ENCODE data around the gene CYS1.

DNA sequence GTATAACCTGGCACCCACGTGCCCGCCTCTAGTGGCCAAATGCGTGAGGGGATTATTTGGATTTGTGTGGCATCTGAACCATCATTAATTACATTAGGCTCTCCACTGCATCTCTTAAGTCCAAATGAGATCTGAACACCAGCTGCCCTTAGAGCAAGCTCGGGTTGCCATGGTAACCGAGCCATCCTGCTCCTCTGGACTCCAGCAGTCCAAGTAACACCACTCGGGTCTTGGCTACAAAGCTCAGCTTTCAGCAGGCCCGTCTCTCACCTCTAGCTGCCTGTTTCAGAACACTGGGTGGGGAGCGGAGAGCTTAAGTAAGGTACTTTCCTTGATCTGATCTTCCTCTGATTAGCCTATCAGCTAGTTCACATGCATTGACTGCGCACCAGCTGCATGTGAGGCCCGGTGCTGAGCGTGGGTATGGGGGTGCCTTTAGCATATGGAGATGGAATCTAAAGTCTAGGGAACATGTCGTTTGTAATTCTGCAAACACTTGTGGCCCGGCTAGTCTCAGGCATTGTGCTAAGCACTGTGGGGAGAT lies 14.1 kb upstream of the CYS1 start:
- TF ChIP-seq, protein P1, sequence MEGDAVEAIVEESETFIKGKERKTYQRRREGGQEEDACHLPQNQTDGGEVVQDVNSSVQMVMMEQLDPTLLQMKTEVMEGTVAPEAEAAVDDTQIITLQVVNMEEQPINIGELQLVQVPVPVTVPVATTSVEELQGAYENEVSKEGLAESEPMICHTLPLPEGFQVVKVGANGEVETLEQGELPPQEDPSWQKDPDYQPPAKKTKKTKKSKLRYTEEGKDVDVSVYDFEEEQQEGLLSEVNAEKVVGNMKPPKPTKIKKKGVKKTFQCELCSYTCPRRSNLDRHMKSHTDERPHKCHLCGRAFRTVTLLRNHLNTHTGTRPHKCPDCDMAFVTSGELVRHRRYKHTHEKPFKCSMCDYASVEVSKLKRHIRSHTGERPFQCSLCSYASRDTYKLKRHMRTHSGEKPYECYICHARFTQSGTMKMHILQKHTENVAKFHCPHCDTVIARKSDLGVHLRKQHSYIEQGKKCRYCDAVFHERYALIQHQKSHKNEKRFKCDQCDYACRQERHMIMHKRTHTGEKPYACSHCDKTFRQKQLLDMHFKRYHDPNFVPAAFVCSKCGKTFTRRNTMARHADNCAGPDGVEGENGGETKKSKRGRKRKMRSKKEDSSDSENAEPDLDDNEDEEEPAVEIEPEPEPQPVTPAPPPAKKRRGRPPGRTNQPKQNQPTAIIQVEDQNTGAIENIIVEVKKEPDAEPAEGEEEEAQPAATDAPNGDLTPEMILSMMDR (conservative IDR thresholded peaks at IDR 0.05 in 1 of 2, IDR thresholded peaks at IDR 0.05 in 1 of 2; ENCODE audit: extremely low read depth in 1 of 2, insufficient read depth in 1 of 2, low read depth in 1 of 2, low read length in 2 of 2), result no peak
- TF ChIP-seq EZH2 (IDR thresholded peaks at IDR 0.05; ENCODE audit: borderline replicate concordance, low read length), result no peak
